Measurements from ENCODE around the gene USP8.
"Not testable (repeated sequence)": the region's sequence is repeated elsewhere in the genome, so short reads cannot be mapped to it uniquely, and the experiment has no call there.

DNA sequence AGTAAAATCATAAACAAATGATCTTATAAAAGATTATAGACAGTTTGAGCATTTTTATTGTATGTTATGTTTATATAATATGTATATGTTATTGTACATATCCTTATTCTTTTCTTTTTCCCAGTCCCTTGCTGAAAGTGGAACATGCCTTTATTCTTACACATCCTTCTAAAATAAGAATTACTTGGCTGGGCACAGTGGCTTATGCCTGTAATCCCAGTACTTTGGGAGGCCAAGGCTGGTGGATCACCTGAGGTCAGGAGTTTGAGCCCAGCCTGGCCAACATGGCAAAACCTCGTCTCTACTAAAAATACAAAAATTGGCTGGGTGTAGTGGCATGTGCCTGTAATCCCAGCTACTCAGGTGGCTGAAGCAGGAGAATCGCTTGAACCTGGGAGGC lies 70.3 kb downstream of the USP8 start:
- not testable (repeated sequence) for TF ChIP-seq POLR2AphosphoS5 (IDR thresholded peaks at IDR 0.05; ENCODE audit: low read depth, low read length); TAF1 (IDR thresholded peaks at IDR 0.05; ENCODE audit: low read depth, low read length); POLR2A (IDR thresholded peaks at IDR 0.05; ENCODE audit: low read depth, low read length); SPI1 (IDR thresholded peaks at IDR 0.05; ENCODE audit: low read depth, low read length); PAX5 (IDR thresholded peaks at IDR 0.05; ENCODE audit: insufficient read depth, low read length, severe bottlenecking)
